Fibroblast of lung (primary cell): ENCODE results near the gene ACSM5.

Experiments used
- CTCF ChIP-seq, 2 donors: IDR thresholded peaks in 1 of 2; conservative IDR thresholded peaks in 1 of 2; 1 replicate in 1 of 2; 2 replicates in 1 of 2; pipeline ENCODE4 v1.5.1; 2011 to 2012; ENCODE audit warnings: low read length in 2 of 2, control low read depth in 1 of 2, inconsistent platforms in 1 of 2, low read depth in 1 of 2, mild to moderate bottlenecking in 1 of 2
- EZH2 ChIP-seq: IDR thresholded peaks from 2 replicates; pipeline ENCODE4 v1.5.1; 2012; ENCODE audit warnings: low read length, control low read depth, mild to moderate bottlenecking; ENCODE audit errors: missing control alignments

- TF ChIP-seq CTCF (conservative IDR thresholded peaks at IDR 0.05 in 1 of 2, IDR thresholded peaks at IDR 0.05 in 1 of 2; ENCODE audit: low read depth in 1 of 2, low read length in 2 of 2) (no peak), EZH2 (no peak)
These were observed 36.6 kb upstream of the ACSM5 start for GRCh38 chr16:20372701-20373100.
